Measurements from ENCODE around the gene FEV. TPM values are rescaled to one million over a fixed set of nuclear protein-coding genes. Genes with fewer than 3 reads are reported as not detected.

The FEV gene
- total RNA-seq, 1 donor from 2014 or later = not detected

Small RNAs within 50 kb of the gene (small RNA-seq; reads per million reads assigned to genes)
- 3.0 reads per million, percentile 87 among the genes with 10 or more reads in this experiment for gene MIR375

Other genes starting within 250 kb of the FEV start
- gene CYP27A1, start 203.0 kb downstream of the FEV start, total RNA-seq = 2.8 TPM
- gene PRKAG3, start 153.4 kb downstream of the FEV start, total RNA-seq = not detected
- gene WNT6, start 125.4 kb downstream of the FEV start, total RNA-seq = not detected
- gene WNT10A, start 104.3 kb downstream of the FEV start, total RNA-seq = not detected
- 6.2 TPM for gene CDK5R2, start 25.5 kb downstream of the FEV start, total RNA-seq
- gene CRYBA2, start 8.2 kb upstream of the FEV start, total RNA-seq = not detected
- 0.16 TPM for gene CFAP65, start 56.3 kb upstream of the FEV start, total RNA-seq
- gene IHH, start 75.7 kb upstream of the FEV start, total RNA-seq = 0.16 TPM
- 9.2 TPM for gene NHEJ1, start 175.6 kb upstream of the FEV start, total RNA-seq
- 0.31 TPM for gene SLC23A3, start 184.8 kb upstream of the FEV start, total RNA-seq
- 39.3 TPM for gene CNPPD1, start 191.7 kb upstream of the FEV start, total RNA-seq
- 73.8 TPM for gene RETREG2, start 193.1 kb upstream of the FEV start, total RNA-seq
- gene ZFAND2B, start 221.6 kb upstream of the FEV start, total RNA-seq = 14.5 TPM
- 32.0 TPM for gene ABCB6, start 233.8 kb upstream of the FEV start, total RNA-seq
- 24.5 TPM for gene ATG9A, start 244.5 kb upstream of the FEV start, total RNA-seq
- gene ANKZF1, start 244.6 kb upstream of the FEV start, total RNA-seq = 40.4 TPM